ENCODE measurements around the gene SPOUT1.

Gene SPOUT1

DNA sequence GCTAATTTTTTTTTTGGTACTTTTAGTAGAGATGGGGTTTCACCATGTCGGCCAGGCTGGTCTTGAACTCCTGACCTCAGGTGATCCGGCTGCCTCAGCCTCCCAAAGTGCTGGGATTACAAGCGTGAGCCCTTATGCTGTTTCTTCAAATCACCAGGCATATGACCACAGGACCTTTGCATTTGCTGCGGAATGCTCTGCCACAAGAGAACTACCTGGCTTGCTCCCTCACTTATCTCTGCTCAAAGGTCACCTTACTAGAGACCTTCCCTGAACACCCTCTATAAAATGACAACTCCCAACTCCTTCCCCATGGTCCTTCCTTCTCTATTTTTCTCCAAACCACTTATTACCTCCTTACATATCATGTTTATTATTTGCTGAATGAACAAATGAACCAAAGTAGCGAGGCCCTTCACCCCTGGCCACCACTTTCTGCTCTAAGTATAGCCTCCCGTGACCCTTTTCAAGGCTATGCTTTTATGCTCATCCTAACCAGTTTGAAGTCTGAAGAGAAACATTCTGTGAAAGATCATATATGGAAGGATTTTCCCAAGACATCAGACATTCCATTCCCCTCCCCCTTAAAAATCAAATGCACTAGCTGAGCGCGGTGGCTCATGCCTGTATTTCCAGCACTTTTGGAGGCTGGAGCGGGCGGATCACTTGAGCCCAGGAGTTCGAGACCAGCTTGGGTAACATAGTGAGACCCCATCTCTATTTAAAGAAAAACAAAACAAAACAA lies 59.1 kb downstream of the SPOUT1 start:
- DNase-seq = no peak

All from NCI-H1417 treated with DMSO at 0.1 percent for 48 hours (cell line).